H9 (cell line): ENCODE measurements around the gene WDR37. TPM values are rescaled to one million over a fixed set of nuclear protein-coding genes. Genes with fewer than 3 reads are reported as not detected.

Source experiments
- DNase-seq: peaks from one replicate; pipeline ENCODE4 v3.0.0-alpha.2; 2017
- H2AFZ ChIP-seq: one replicate; pipeline ENCODE4 v1.6.1; 2013; ENCODE audit warnings: mild to moderate bottlenecking, low read length, control low read depth, moderate library complexity
- H2AK5ac ChIP-seq: 2 replicates; pipeline ENCODE4 v1.6.1; 2013; ENCODE audit warnings: low read length, control low read depth, mixed read lengths; ENCODE audit not compliant: insufficient read length
- H2BK120ac ChIP-seq: one replicate; pipeline ENCODE4 v1.6.1; 2013; ENCODE audit warnings: low read depth, mild to moderate bottlenecking, low read length, control low read depth, inconsistent platforms; ENCODE audit not compliant: poor library complexity, severe bottlenecking
- H2BK12ac ChIP-seq: 2 replicates; pipeline ENCODE4 v1.6.1; 2013; ENCODE audit warnings: low read length, control low read depth, mixed read lengths, low read depth; ENCODE audit not compliant: insufficient read length
- H2BK15ac ChIP-seq: 2 replicates; pipeline ENCODE4 v1.6.1; 2013; ENCODE audit warnings: low read depth, low read length, control low read depth
- H2BK20ac ChIP-seq: one replicate; pipeline ENCODE4 v1.6.1; 2013; ENCODE audit warnings: low read depth, mild to moderate bottlenecking, low read length, control low read depth, inconsistent platforms; ENCODE audit not compliant: poor library complexity, severe bottlenecking
- H2BK5ac ChIP-seq: 2 replicates; pipeline ENCODE4 v1.6.1; 2013; ENCODE audit warnings: low read length, control low read depth, mixed read lengths; ENCODE audit not compliant: insufficient read length
- H3K14ac ChIP-seq: 2 replicates; pipeline ENCODE4 v1.6.1; 2013; ENCODE audit warnings: low read length, control low read depth; ENCODE audit not compliant: insufficient read depth
- H3K18ac ChIP-seq: 2 replicates; pipeline ENCODE4 v1.6.1; 2013; ENCODE audit warnings: low read depth, mild to moderate bottlenecking, mixed read lengths, low read length, control low read depth; ENCODE audit not compliant: insufficient read length
- H3K23ac ChIP-seq: 2 replicates; pipeline ENCODE4 v1.6.1; 2013; ENCODE audit warnings: low read length, control low read depth, mixed read lengths, low read depth; ENCODE audit not compliant: insufficient read length
- H3K23me2 ChIP-seq: 2 replicates; pipeline ENCODE4 v1.6.1; 2013; ENCODE audit warnings: low read depth, mild to moderate bottlenecking, mixed read lengths, low read length, control low read depth; ENCODE audit not compliant: insufficient read length, poor library complexity, severe bottlenecking
- H3K27ac ChIP-seq: 2 replicates; pipeline ENCODE4 v1.5.1; 2013; ENCODE audit warnings: low read length, control low read depth, mixed read lengths, low read depth; ENCODE audit not compliant: insufficient read length
- H3K27me3 ChIP-seq: 2 replicates; pipeline ENCODE4 v1.6.1; 2013; ENCODE audit warnings: low read length, control low read depth, inconsistent platforms; ENCODE audit not compliant: insufficient read depth
- H3K4ac ChIP-seq: 2 replicates; pipeline ENCODE4 v1.6.1; 2013; ENCODE audit warnings: low read depth, mild to moderate bottlenecking, control low read depth, inconsistent platforms, low read length, moderate library complexity
- H3K4me1 ChIP-seq: 2 replicates; pipeline ENCODE4 v1.6.1; 2013; ENCODE audit warnings: low read length, control low read depth, inconsistent platforms; ENCODE audit not compliant: insufficient read depth
- H3K4me2 ChIP-seq: 2 replicates; pipeline ENCODE4 v1.6.1; 2013; ENCODE audit warnings: low read length, control low read depth, mixed read lengths; ENCODE audit not compliant: insufficient read length, insufficient read depth
- H3K56ac ChIP-seq: 2 replicates; pipeline ENCODE4 v1.6.1; 2013; ENCODE audit warnings: low read depth, mild to moderate bottlenecking, mixed read lengths, low read length, control low read depth; ENCODE audit not compliant: insufficient read length
- H3K79me1 ChIP-seq: 2 replicates; pipeline ENCODE4 v1.6.1; 2013; ENCODE audit warnings: low read depth, mild to moderate bottlenecking, moderate library complexity, low read length, control low read depth, inconsistent platforms; ENCODE audit not compliant: insufficient read depth, poor library complexity, severe bottlenecking
- H3K79me2 ChIP-seq: 2 replicates; pipeline ENCODE4 v1.6.1; 2013; ENCODE audit warnings: low read length, control low read depth, inconsistent platforms; ENCODE audit not compliant: insufficient read depth
- H3K9ac ChIP-seq: 2 replicates; pipeline ENCODE4 v1.6.1; 2013; ENCODE audit warnings: low read length, control low read depth, mixed read lengths; ENCODE audit not compliant: insufficient read length; ENCODE audit errors: extremely low read depth
- H3K9me3 ChIP-seq: one replicate; pipeline ENCODE4 v1.6.1; 2013; ENCODE audit warnings: low read depth, low read length, inconsistent platforms; ENCODE audit not compliant: control insufficient read depth
- H3T11ph ChIP-seq: one replicate; pipeline ENCODE4 v1.6.1; 2013; ENCODE audit warnings: mild to moderate bottlenecking, low read length, control low read depth, inconsistent platforms
- H4K20me1 ChIP-seq: one replicate; pipeline ENCODE4 v1.6.1; 2013; ENCODE audit not compliant: control insufficient read depth, insufficient read length, insufficient read depth
- H4K5ac ChIP-seq: 2 replicates; pipeline ENCODE4 v1.6.1; 2013; ENCODE audit warnings: low read depth, mild to moderate bottlenecking, mixed read lengths, low read length, control low read depth; ENCODE audit not compliant: insufficient read length
- H4K8ac ChIP-seq: replicated peaks from 2 replicates; pipeline ENCODE4 v1.6.1; 2013; ENCODE audit warnings: low read length, control low read depth, mixed read lengths, low read depth; ENCODE audit not compliant: insufficient read length
- H4K91ac ChIP-seq: 2 replicates; pipeline ENCODE4 v1.6.1; 2013; ENCODE audit warnings: low read depth, mild to moderate bottlenecking, moderate library complexity, mixed read lengths, low read length, control low read depth; ENCODE audit not compliant: insufficient read length
- H3K27ac Mint-ChIP-seq, 3 experiments: 2 replicates in 2 of 3; 3 replicates in 1 of 3; pipeline ENCODE4 v1.8.0; 2020 to 2021; ENCODE audit warnings: mixed read lengths in 3 of 3, mild to moderate bottlenecking in 1 of 3, moderate library complexity in 1 of 3
- H3K27me3 Mint-ChIP-seq: 2 replicates; pipeline ENCODE4 v1.8.0; 2021; ENCODE audit warnings: low read depth, mild to moderate bottlenecking, moderate library complexity, mixed read lengths
- H3K36me3 Mint-ChIP-seq, 3 experiments: 2 replicates in 2 of 3; 3 replicates in 1 of 3; pipeline ENCODE4 v1.8.0; 2020 to 2021; ENCODE audit warnings: low read depth in 3 of 3, mixed read lengths in 3 of 3; ENCODE audit not compliant: insufficient read depth in 1 of 3
- H3K4me1 Mint-ChIP-seq, 2 experiments: 2 replicates each; pipeline ENCODE4 v1.8.0; 2020; ENCODE audit warnings: mixed read lengths in 2 of 2
- H3K4me3 Mint-ChIP-seq, 2 experiments: 2 replicates in 1 of 2; 3 replicates in 1 of 2; pipeline ENCODE4 v1.8.0; 2020 to 2021; ENCODE audit warnings: mild to moderate bottlenecking in 2 of 2, mixed read lengths in 2 of 2, moderate library complexity in 1 of 2
- H3K9me3 Mint-ChIP-seq, 2 experiments: 2 replicates in 1 of 2; 3 replicates in 1 of 2; pipeline ENCODE4 v1.8.0; 2020; ENCODE audit warnings: mild to moderate bottlenecking in 2 of 2, mixed read lengths in 2 of 2, moderate library complexity in 1 of 2
- CTCF ChIP-seq: fragments of 200-600 bp; sonication (generic); conservative IDR thresholded peaks from 3 replicates; pipeline ENCODE4 v1.8.0; 2021; ENCODE audit warnings: antibody characterized with exemption, mild to moderate bottlenecking
- WGBS: extraction: QIAGEN DNeasy Blood & Tissue Kit; methylation state at CpG from one replicate; pipeline ENCODE4 v1.1.7; 2013; ENCODE audit warnings: missing lambda C conversion rate, low lambda C conversion rate, mixed read lengths; ENCODE audit not compliant: insufficient read length; ENCODE audit errors: extremely low coverage; 5-methylcytosine and 5-hydroxymethylcytosine counted together
- total RNA-seq: library from RNA; stranded (reverse); gene quantifications from 2 replicates; pipeline ENCODE4 v1.2.1, GENCODE V29; 2021

The WDR37 gene
- total RNA-seq, 1 experiment from 2014 or later: 13.1 TPM

GRCh38 chr10:1054684-1055083 lies 1.5 kb upstream of the WDR37 start:
- Histone ChIP-seq H3K9ac (peak overlapping the region; percentile 4), H2AFZ (no peak overlapping the region), H4K8ac (no peak overlapping the region), H2BK5ac (no peak overlapping the region), H3K18ac (no peak overlapping the region), H3K14ac (no peak overlapping the region), H2BK12ac (no peak overlapping the region), H3K79me2 (peaks cover 17% of the 10 kb centered on the region; the same call in 1 of the 2 replicates), H3K9me3 (no peaks in the 10 kb centered on the region), H2AK5ac (no peak overlapping the region), H4K91ac (no peak overlapping the region), H4K5ac (no peak overlapping the region), H3T11ph (no peak overlapping the region), H3K23ac (no peak overlapping the region), H4K20me1 (no peaks in the 10 kb centered on the region), H2BK15ac (no peak overlapping the region), H3K23me2 (peaks cover 2% of the 10 kb centered on the region), H3K27ac (no peak overlapping the region), H2BK20ac (no peak overlapping the region), H2BK120ac (no peak overlapping the region), H3K4me2 (peak overlapping the region; percentile 53), H3K4me1 (0 out of 2 replicates have a peak, but pooled peaks cover 3% of the 10 kb centered on the region), H3K4ac (no peak overlapping the region), H3K79me1 (peaks cover 2% of the 10 kb centered on the region), H3K27me3 (no peaks in the 10 kb centered on the region), H3K56ac (no peak overlapping the region)
- DNase-seq: no peak
- Mint-ChIP-seq H3K27me3 (no peaks in the 10 kb centered on the region), H3K4me3 (peak overlapping the region; percentile 96 to 97), H3K36me3 (peaks cover 9 to 42% (median 33%) of the 10 kb centered on the region in 3 experiments), H3K4me1 (peaks cover 33 to 37% of the 10 kb centered on the region in 2 experiments), H3K27ac (peak overlapping the region in 1 of 3 experiments; percentile 67; a peak in 1 of 7 replicates), H3K9me3 (no peaks in the 10 kb centered on the region; a peak in 1 of 5 replicates)
- no peak for TF ChIP-seq CTCF
- no CpG with 5 or more reads among the region's 6 CpGs for WGBS
